Astrocyte of the hippocampus (primary cell): ENCODE results near the gene SIGLECL1.

ENCODE experiments used
- DNase-seq: peaks from one replicate; pipeline ENCODE4 v3.0.0; 2011; ENCODE audit warnings: low read depth, low spot score

Gene SIGLECL1

GRCh38 chr19:51252306-51253079 is 1.6 kb downstream of the SIGLECL1 start:
- no peak for DNase-seq

- no peak for DNase-seq
These were observed 2.4 kb downstream of the SIGLECL1 start for GRCh38 chr19:51253088-51253806.

GRCh38 chr19:51256155-51256625 is 5.3 kb downstream of the SIGLECL1 start:
- no peak for DNase-seq

GRCh38 chr19:51257471-51257870 is 6.6 kb downstream of the SIGLECL1 start:
- DNase-seq: no peak

GRCh38 chr19:51258165-51259160 is 7.6 kb downstream of the SIGLECL1 start:
- no peak for DNase-seq

GRCh38 chr19:51259348-51260245 is 8.7 kb downstream of the SIGLECL1 start:
- DNase-seq: peak; percentile 33

GRCh38 chr19:51263808-51264207 is 12.9 kb downstream of the SIGLECL1 start:
- DNase-seq: no peak

- DNase-seq: no peak
These were observed 20.2 kb downstream of the SIGLECL1 start for GRCh38 chr19:51271067-51271466.

GRCh38 chr19:51272183-51272810 is 21.4 kb downstream of the SIGLECL1 start:
- DNase-seq: no peak

GRCh38 chr19:51274049-51274770 is 23.3 kb downstream of the SIGLECL1 start:
- no peak for DNase-seq

- DNase-seq: no peak
These were observed 26.2 kb downstream of the SIGLECL1 start for GRCh38 chr19:51277112-51277511.

- no peak for DNase-seq
These were observed 31.5 kb downstream of the SIGLECL1 start for GRCh38 chr19:51282335-51282734.

GRCh38 chr19:51285682-51286081 is 34.8 kb downstream of the SIGLECL1 start:
- DNase-seq: no peak

GRCh38 chr19:51289635-51290034 is 38.8 kb downstream of the SIGLECL1 start:
- DNase-seq: no peak

GRCh38 chr19:51292971-51293370 is 42.1 kb downstream of the SIGLECL1 start:
- DNase-seq: no peak

GRCh38 chr19:51293571-51294210 is 42.8 kb downstream of the SIGLECL1 start:
- no peak for DNase-seq

GRCh38 chr19:51294211-51294976 is 43.5 kb downstream of the SIGLECL1 start:
- DNase-seq: no peak

GRCh38 chr19:51294977-51295375 is 44.1 kb downstream of the SIGLECL1 start:
- DNase-seq: no peak
